Measurements from ENCODE around the gene KCNN3.

KCNN3 gene

GRCh38 chr1:154775621-154776605 is 94.2 kb downstream of the KCNN3 start:
- in situ Hi-C loops (cut with MboI; ENCODE audit: low sequenced_read_pairs): no loop called here

- in situ Hi-C loops (cut with MboI; ENCODE audit: low sequenced_read_pairs): no loop called here
Measured at GRCh38 chr1:154774175-154774855, 95.8 kb downstream of the KCNN3 start.

- in situ Hi-C loops (cut with MboI; ENCODE audit: low sequenced_read_pairs): no loop called here
Measured at GRCh38 chr1:154773551-154773950, 96.5 kb downstream of the KCNN3 start.

GRCh38 chr1:154772606-154773506 is 97.2 kb downstream of the KCNN3 start:
- in situ Hi-C loops (cut with MboI; ENCODE audit: low sequenced_read_pairs): no loop called here

GRCh38 chr1:154772056-154772455 is 98.0 kb downstream of the KCNN3 start:
- in situ Hi-C loops (cut with MboI; ENCODE audit: low sequenced_read_pairs): no loop called here

- in situ Hi-C loops (cut with MboI; ENCODE audit: low sequenced_read_pairs): no loop called here
Measured at GRCh38 chr1:154770897-154771594, 99.0 kb downstream of the KCNN3 start.

GRCh38 chr1:154769193-154769895 is 100.7 kb downstream of the KCNN3 start:
- in situ Hi-C loops (cut with MboI; ENCODE audit: low sequenced_read_pairs): no loop called here

- in situ Hi-C loops (cut with MboI; ENCODE audit: low sequenced_read_pairs): no loop called here
Measured at GRCh38 chr1:154768456-154769125, 101.5 kb downstream of the KCNN3 start.

GRCh38 chr1:154767315-154768240 is 102.5 kb downstream of the KCNN3 start:
- in situ Hi-C loops (cut with MboI; ENCODE audit: low sequenced_read_pairs): no loop called here

- in situ Hi-C loops (cut with MboI; ENCODE audit: low sequenced_read_pairs): no loop called here
Measured at GRCh38 chr1:154765970-154766369, 104.1 kb downstream of the KCNN3 start.

- in situ Hi-C loops (cut with MboI; ENCODE audit: low sequenced_read_pairs): no loop called here
Measured at GRCh38 chr1:154764773-154765172, 105.3 kb downstream of the KCNN3 start.

- in situ Hi-C loops (cut with MboI; ENCODE audit: low sequenced_read_pairs): no loop called here
Measured at GRCh38 chr1:154764181-154764580, 105.9 kb downstream of the KCNN3 start.

GRCh38 chr1:154760469-154760933 is 109.6 kb downstream of the KCNN3 start:
- in situ Hi-C loops (cut with MboI; ENCODE audit: low sequenced_read_pairs): no loop called here

GRCh38 chr1:154759793-154760192 is 110.3 kb downstream of the KCNN3 start:
- in situ Hi-C loops (cut with MboI; ENCODE audit: low sequenced_read_pairs): no loop called here

- in situ Hi-C loops (cut with MboI; ENCODE audit: low sequenced_read_pairs): no loop called here
Measured at GRCh38 chr1:154759196-154759595, 110.9 kb downstream of the KCNN3 start.

GRCh38 chr1:154758346-154758745 is 111.7 kb downstream of the KCNN3 start:
- in situ Hi-C loops (cut with MboI; ENCODE audit: low sequenced_read_pairs): no loop called here

GRCh38 chr1:154756793-154757548 is 113.1 kb downstream of the KCNN3 start:
- in situ Hi-C loops (cut with MboI; ENCODE audit: low sequenced_read_pairs): no loop called here
